SKM-1 (cell line): Measurements from ENCODE around the gene KRTAP10-2.

Experiments
- DNase-seq: peaks from one replicate; lab custom pipeline; 2025; ENCODE audit not compliant: unreplicated experiment; lab: John Stamatoyannopoulos, UW

Gene KRTAP10-2

DNA sequence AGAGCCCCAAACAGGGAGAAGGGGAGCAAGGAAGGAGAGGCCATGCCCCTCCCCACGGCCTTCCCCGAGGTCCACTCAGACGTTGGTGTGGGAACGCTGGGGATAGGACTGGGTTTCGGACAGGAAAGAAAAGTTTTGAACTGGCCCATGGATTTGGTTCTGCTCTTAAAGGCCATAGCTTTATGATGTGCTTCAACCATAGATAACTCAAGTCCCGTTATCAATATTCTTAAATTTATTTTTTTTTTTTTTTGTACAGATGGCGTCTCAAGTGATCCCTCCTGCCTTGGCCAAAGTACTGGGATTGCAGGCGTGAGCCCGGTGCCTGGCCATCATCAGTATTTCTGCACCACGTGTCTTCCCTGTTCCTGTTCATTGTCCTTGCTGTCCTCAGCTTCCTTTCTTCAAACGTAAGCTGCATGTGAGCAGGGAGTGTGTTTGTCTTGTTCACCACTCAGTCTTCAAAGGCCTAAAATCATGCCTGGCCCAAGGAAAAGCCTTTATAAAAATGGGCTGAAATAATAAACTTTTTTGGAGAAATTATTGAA lies 10.5 kb downstream of the KRTAP10-2 start:
- DNase-seq: no peak

DNA sequence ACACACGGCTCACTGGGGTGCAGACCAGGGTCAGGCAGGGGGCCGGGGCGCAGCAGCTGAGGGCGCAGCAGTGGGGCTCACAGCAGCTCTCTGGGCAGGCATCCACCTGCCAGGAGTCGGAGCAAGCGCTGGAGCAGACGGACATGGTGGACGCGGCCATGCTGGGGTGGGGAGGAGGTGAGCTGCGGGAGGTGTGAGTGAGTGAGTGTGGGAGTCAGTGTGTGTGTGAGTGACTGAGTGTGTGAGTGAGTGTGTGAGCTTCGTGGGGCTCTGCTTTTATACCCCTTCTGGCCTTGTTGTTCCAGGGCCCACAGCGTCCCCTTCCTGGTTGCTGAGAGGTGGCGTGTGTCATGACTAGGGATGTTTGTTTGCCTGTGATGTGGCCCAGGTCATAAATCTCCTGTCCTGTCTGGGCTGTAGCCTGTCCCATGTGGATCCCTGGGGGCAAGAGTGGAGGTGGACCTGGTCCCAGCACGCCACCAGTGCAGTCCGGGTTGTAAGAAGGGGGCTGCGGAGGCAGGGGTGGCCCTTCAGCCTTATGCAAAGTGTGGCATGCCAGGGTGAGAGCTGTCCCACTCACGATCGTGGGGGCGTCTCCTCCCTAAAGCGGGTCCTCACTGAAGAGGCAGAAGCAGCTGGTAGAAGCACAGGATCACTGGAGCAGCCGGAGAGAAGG lies 11.2 kb downstream of the KRTAP10-2 start, which contains the start of gene KRTAP10-1:
TSS of gene KRTAP10-1 (minus strand) at position 205 of the 676 bp plus-strand sequence. CDS start at position 160, 45 bp downstream.
- no peak for DNase-seq

- DNase-seq: no peak
Measured at GRCh38 chr21:44539046-44539445, 12.3 kb downstream of the KRTAP10-2 start.

- no peak for DNase-seq
Measured at GRCh38 chr21:44537930-44538911, 13.1 kb downstream of the KRTAP10-2 start.

GRCh38 chr21:44535963-44536362 lies 15.3 kb downstream of the KRTAP10-2 start:
- no peak for DNase-seq

DNA sequence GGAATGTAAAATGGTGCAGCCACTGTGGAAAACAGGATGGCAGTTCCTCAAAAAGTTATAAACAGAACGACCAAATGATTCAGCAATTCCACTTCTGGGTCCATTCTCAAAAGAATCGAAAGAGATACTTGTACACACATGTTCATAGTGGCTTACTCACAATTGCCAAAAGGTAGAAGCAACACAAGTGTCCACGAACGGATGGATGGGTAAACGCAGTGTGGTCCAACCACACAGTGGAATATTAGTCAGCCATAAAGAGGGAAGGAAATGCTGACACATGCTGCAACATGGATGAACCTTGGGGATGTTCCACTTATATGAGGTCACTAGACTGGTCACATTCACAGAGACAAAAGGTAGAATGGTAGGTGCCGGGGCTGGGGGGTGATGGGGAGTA lies 16.6 kb downstream of the KRTAP10-2 start:
- no peak for DNase-seq

DNA sequence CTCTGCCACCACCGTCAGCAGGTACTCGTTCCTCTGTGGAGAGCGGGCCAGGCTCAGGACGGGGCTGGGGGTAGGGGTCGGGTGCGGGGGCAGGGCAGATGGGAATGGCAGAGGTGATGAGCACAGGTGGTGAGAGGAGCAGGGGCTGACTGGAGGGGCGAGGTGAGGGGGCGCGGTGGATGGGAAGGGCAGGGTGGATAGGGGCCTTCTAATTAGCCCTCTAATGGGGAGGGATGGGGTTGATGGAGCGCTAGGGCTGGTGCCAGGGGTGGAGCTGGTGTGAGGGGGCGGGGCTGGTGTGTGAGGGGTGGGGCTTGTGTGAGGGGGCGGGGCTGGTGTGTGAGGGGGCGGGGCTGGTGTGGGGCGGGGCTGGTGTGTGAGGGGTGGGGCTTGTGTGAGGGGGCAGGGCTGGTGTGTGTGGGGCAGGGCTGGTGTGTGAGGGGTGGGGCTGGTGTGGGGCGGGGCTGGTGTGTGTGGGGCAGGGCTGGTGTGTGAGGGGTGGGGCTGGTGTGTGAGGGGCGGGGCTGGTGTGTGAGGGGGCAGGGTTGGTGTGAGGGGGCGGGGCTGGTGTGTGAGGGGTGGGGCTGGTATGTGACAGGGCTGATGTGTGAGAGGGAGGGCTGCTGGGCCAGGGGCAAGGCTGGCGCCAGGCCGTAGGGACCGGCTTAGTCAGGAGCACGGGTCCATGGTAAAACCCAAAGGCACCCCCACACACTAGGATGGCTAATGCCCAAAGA lies 17.2 kb downstream of the KRTAP10-2 start:
- no peak for DNase-seq

DNA sequence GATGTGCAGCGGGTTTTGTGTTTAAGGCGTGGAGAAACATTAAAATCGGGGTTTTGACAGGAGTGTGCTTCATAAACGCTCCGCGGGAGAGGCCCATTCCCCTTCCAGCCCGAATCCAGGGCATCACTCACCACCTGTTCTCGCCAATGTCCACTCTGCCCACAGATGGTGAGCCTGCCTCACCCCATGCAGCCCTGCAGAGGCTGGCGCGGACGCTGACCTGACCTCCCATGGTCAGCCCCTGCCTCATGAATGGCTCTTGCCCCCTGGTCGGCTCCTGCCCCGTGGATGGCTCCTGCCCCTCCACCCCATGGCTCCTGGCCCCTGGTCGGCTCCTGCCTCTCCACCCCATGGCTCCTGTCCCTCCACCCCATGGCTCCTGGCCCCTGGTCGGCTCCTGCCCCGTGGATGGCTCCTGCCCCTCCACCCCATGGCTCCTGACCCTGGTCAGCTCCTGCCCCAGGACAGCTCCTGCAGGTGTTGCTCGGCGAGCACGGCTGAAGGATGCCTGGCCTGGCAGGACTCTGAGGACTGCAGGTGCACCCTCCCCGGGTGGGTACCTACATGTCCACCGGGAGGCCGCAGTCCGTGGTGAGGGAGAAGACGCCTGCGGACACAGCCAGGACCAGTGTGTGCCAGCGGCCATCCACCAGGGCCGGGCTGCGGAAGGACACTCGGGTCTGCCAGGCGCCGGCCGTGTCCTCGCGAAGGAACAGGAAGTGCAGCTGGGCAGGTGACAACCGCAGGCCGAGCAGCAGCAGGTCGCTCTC lies 18.0 kb downstream of the KRTAP10-2 start:
- DNase-seq: no peak

- DNase-seq: no peak
Measured at GRCh38 chr21:44532712-44533111, 18.6 kb downstream of the KRTAP10-2 start.

GRCh38 chr21:44531606-44532564 lies 19.4 kb downstream of the KRTAP10-2 start:
- no peak for DNase-seq

- DNase-seq: no peak
Measured at GRCh38 chr21:44530903-44531605, 20.3 kb downstream of the KRTAP10-2 start.

GRCh38 chr21:44530221-44530902 lies 20.9 kb downstream of the KRTAP10-2 start:
- no peak for DNase-seq

GRCh38 chr21:44529503-44530125 lies 21.7 kb downstream of the KRTAP10-2 start:
- DNase-seq: no peak

- DNase-seq: no peak
Measured at GRCh38 chr21:44529011-44529421, 22.3 kb downstream of the KRTAP10-2 start.

- no peak for DNase-seq
Measured at GRCh38 chr21:44528634-44528995, 22.7 kb downstream of the KRTAP10-2 start.

DNA sequence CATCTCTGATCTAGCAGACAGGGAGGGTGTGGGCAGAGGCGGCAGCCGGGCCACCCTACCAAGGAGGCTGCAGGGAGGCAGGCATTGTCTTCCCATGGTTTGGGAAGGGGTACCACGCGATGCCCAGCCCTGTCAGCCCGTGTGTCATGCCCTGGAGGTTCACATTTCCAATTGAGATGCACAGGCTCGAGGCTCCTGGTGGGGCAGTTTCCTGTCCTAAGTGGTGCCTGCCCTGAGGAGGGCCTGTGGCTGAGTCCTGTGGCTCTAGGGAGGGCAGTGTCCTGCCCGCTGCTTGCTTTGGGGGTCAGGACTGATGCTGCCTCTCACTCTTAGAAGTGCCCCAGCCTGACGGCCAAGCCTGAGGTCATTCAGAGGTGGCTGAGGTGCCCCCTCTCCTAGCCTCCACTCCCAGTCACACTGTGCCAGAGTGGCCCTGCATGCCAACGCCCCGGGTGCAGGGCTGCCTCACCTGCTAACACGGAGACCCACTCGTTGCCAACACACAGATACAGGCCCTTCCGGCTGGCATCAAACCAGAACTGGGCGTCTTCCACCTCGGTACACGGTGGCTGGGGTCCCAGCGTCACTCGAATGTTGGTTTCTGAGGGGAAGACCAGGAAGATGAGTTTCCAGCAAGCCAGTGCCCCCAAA lies 23.2 kb downstream of the KRTAP10-2 start:
- DNase-seq: no peak
